Esophagus muscularis mucosa (tissue), 4 donors: Measurements from ENCODE around the gene TAF11. TPM values are rescaled to one million over a fixed set of nuclear protein-coding genes. Genes with fewer than 3 reads are reported as not detected.
A peak's percentile ranks its signal among the peaks of the same experiment; 100 is the strongest.
"Not testable (repeated sequence)": the region's sequence is repeated elsewhere in the genome, so short reads cannot be mapped to it uniquely, and the experiment has no call there.

Experiments used
- DNase-seq: peaks from one replicate; pipeline ENCODE4 v3.0.0-alpha.2; 2017; ENCODE audit errors: extremely low spot score
- H3K27ac ChIP-seq, 4 donors: fragments of 200-600 bp; sonication (generic); replicated peaks in 1 of 4; 1 replicate in 3 of 4; 2 replicates in 1 of 4; pipeline ENCODE4 v1.5.1; 2016 to 2019; ENCODE audit warnings: mild to moderate bottlenecking in 1 of 4
- H3K27me3 ChIP-seq, 4 donors: fragments of 200-600 bp; sonication (generic); one replicate each; pipeline versions ENCODE4 v1.5.1 to v1.6.0; 2016 to 2019
- H3K36me3 ChIP-seq, 4 donors: fragments of 200-600 bp; sonication (generic); one replicate each; pipeline ENCODE4 v1.5.1; 2016 to 2019
- H3K4me1 ChIP-seq, 4 donors: fragments of 200-600 bp; sonication (generic); one replicate each; pipeline ENCODE4 v1.5.1; 2016 to 2019
- H3K4me3 ChIP-seq, 4 donors: fragments of 200-600 bp; sonication (generic); 1 replicate in 2 of 4; 2 replicates in 2 of 4; pipeline ENCODE4 v1.5.1; 2016 to 2019; ENCODE audit warnings: mild to moderate bottlenecking in 4 of 4, moderate library complexity in 1 of 4
- H3K9me3 ChIP-seq, 4 donors: fragments of 200-600 bp; sonication (generic); 1 replicate in 3 of 4; 2 replicates in 1 of 4; pipeline ENCODE4 v1.5.1; 2016 to 2019
- CTCF ChIP-seq, 3 experiments: fragments of 200-600 bp in 2 of 3; fragments of 450-650 bp in 1 of 3; sonication (generic) in 2 of 3; IDR thresholded peaks; one replicate each; pipeline ENCODE4 v1.5.1; 2017 to 2019; ENCODE audit warnings: antibody characterized with exemption in 3 of 3, mild to moderate bottlenecking in 2 of 3, moderate library complexity in 1 of 3
- EP300 ChIP-seq: sonication (generic); formaldehyde crosslinking; IDR thresholded peaks from one replicate; pipeline ENCODE4 v1.6.1; 2017; ENCODE audit warnings: antibody characterized with exemption
- POLR2A ChIP-seq: fragments of 450-650 bp; IDR thresholded peaks from one replicate; pipeline ENCODE4 v1.6.1; 2017; ENCODE audit warnings: antibody characterized with exemption, moderate library complexity, mild to moderate bottlenecking, low read depth
- POLR2AphosphoS5 ChIP-seq, 2 donors: sonication (generic); formaldehyde crosslinking; IDR thresholded peaks; one replicate each; pipeline ENCODE4 v1.6.1; 2017; ENCODE audit warnings: antibody characterized with exemption in 2 of 2
- WGBS: methylation state at CpG from one replicate; pipeline ENCODE4 v1.1.5; 2018; 5-methylcytosine and 5-hydroxymethylcytosine counted together
- intact Hi-C: fragments of 100-400 bp; cut with DNase I; formaldehyde crosslinking; loops from one replicate; pipeline ENCODE4 v1.15.1; 2023
- total RNA-seq, 4 donors: library from RNA; depleted of rRNA; stranded (reverse); fragments of >200 nt; gene quantifications; one replicate each; pipeline versions ENCODE4 v1.1.0 to v1.2.1, GENCODE V29; 2016

TAF11 gene
- total RNA-seq, 4 donors from 2014 or later = 18.2 to 26.2 (median 25.4) TPM

- intact Hi-C loops = no loop called here
- DNase-seq = no peak
- no peak overlapping the region for H3K4me3 ChIP-seq
- no peak for TF ChIP-seq POLR2A
- TF ChIP-seq POLR2AphosphoS5 (IDR thresholded peaks at IDR 0.05) = no peak
- no peak for TF ChIP-seq EP300
- TF ChIP-seq CTCF (IDR thresholded peaks at IDR 0.05) = no peak
- H3K27me3 ChIP-seq = no peaks in the 10 kb centered on the region
- peaks cover 0 to 4% (median 0%) of the 10 kb centered on the region in 4 donors for H3K36me3 ChIP-seq
- H3K4me1 ChIP-seq = peaks cover 18 to 51% (median 35%) of the 10 kb centered on the region in 4 donors
- H3K27ac ChIP-seq = no peak overlapping the region
- H3K9me3 ChIP-seq = no peaks in the 10 kb centered on the region
- WGBS = 96% methylated on average over 2 of the region's 2 CpGs
Measured at GRCh38 chr6:34891296-34891695, 3.5 kb upstream of the TAF11 start.

- intact Hi-C loops = no loop called here
- 46% methylated on average over 7 of the region's 7 CpGs for WGBS
- H3K27me3 ChIP-seq = no peaks in the 10 kb centered on the region
- no peaks in the 10 kb centered on the region for H3K9me3 ChIP-seq
- no peak for DNase-seq
- TF ChIP-seq EP300 (no peak), CTCF (IDR thresholded peaks at IDR 0.05) (no peak)
- peak overlapping the region in 2 of 4 donors; percentile 90 to 92 for H3K27ac ChIP-seq
- H3K36me3 ChIP-seq = no peaks in the 10 kb centered on the region
- peak overlapping the region; percentile 75 to 86 (median 78) for H3K4me3 ChIP-seq
- H3K4me1 ChIP-seq = peaks cover 21 to 58% (median 40%) of the 10 kb centered on the region in 4 donors
Measured at GRCh38 chr6:34890533-34890925, 2.7 kb upstream of the TAF11 start.

GRCh38 chr6:34888874-34889555 is 1.2 kb upstream of the TAF11 start, which contains the start of gene ANKS1A:
Gene ANKS1A, plus strand, starts transcription at chr6:34889255. Its CDS starts 148 bp downstream, at chr6:34889403.
- Histone ChIP-seq H3K27ac (peak within 1 kb of the TSS; percentile 85 to 92 (median 90)), H3K4me1 (peaks cover 21 to 65% (median 40%) of the 10 kb centered on the region in 4 donors), H3K4me3 (peak within 1 kb of the TSS; percentile 75 to 86 (median 78)), H3K36me3 (peaks cover 0 to 5% (median 0%) of the 10 kb centered on the region in 4 donors), H3K9me3 (no peaks in the 10 kb centered on the region), H3K27me3 (no peaks in the 10 kb centered on the region)
- intact Hi-C loops = loop anchor here (5.0 kb wide), 2 partner anchors 97 to 132 kb away; partner anchors contain the start of genes BLTP3A and SNRPC
- peak; percentile 95 for DNase-seq
- TF ChIP-seq CTCF (IDR thresholded peaks at IDR 0.05) (peak in 1 of 3 experiments; percentile 3), POLR2A (no peak), POLR2AphosphoS5 (IDR thresholded peaks at IDR 0.05) (peak; percentile 80 to 84), EP300 (no peak)
- WGBS = under 1% methylated on average over 38 of the region's 60 CpGs

GRCh38 chr6:34888514-34888856 is 643 bp upstream of the TAF11 start:
- Histone ChIP-seq H3K27ac (peak overlapping the region; percentile 85 to 92 (median 90)), H3K9me3 (no peaks in the 10 kb centered on the region), H3K4me3 (peak overlapping the region; percentile 75 to 86 (median 78)), H3K4me1 (peaks cover 21 to 65% (median 40%) of the 10 kb centered on the region in 4 donors), H3K36me3 (peaks cover 0 to 10% (median 0%) of the 10 kb centered on the region in 4 donors), H3K27me3 (no peaks in the 10 kb centered on the region)
- WGBS = 2% methylated on average over 5 of the region's 5 CpGs
- DNase-seq = no peak
- intact Hi-C loops = loop anchor here (5.0 kb wide), 2 partner anchors 96 to 131 kb away; partner anchors contain the start of genes BLTP3A and SNRPC
- no peak for TF ChIP-seq POLR2A

GRCh38 chr6:34885837-34886236 is 2.0 kb downstream of the TAF11 start:
- WGBS = 93% methylated on average over 15 of the region's 15 CpGs
- DNase-seq, H3K27ac ChIP-seq, H3K27me3 ChIP-seq, H3K9me3 ChIP-seq, H3K4me3 ChIP-seq: not testable (repeated sequence)
- Histone ChIP-seq H3K4me1 (peaks cover 21 to 45% (median 29%) of the 10 kb centered on the region in 4 donors), H3K36me3 (peaks cover 6 to 32% (median 14%) of the 10 kb centered on the region in 4 donors)
- intact Hi-C loops = loop anchor here (5.0 kb wide), 2 partner anchors 94 to 129 kb away; partner anchors contain the start of genes BLTP3A and SNRPC
